Measurements from ENCODE around the gene ZNF853.
"Not testable (repeated sequence)": the region's sequence is repeated elsewhere in the genome, so short reads cannot be mapped to it uniquely, and the experiment has no call there.

ZNF853 gene

GRCh38 chr7:6614953-6615722, at the start of gene ZNF853:
TSS of gene ZNF853 (plus strand) at chr7:6615610. CDS start at chr7:6616175, 565 bp downstream.
- DNase-seq = no peak

GRCh38 chr7:6565655-6566054, 49.8 kb upstream of the ZNF853 start:
- DNase-seq = no peak

- no peak for DNase-seq
Observed at GRCh38 chr7:6567886-6568285, 47.5 kb upstream of the ZNF853 start.

- no peak for DNase-seq
Observed at GRCh38 chr7:6571160-6571779, 44.1 kb upstream of the ZNF853 start.

- DNase-seq = no peak
Observed at GRCh38 chr7:6575281-6576023, 40.0 kb upstream of the ZNF853 start.

GRCh38 chr7:6576024-6576866, 39.2 kb upstream of the ZNF853 start:
- DNase-seq = no peak

- not testable (repeated sequence) for DNase-seq
Observed at GRCh38 chr7:6576867-6577368, 38.5 kb upstream of the ZNF853 start.

- DNase-seq = peak; percentile 95
Observed at GRCh38 chr7:6577369-6578113, 37.9 kb upstream of the ZNF853 start, which contains the start of gene ZDHHC4. TSS of gene ZDHHC4 (plus strand) at chr7:6577454. CDS start at chr7:6580562, 3,108 bp downstream.

GRCh38 chr7:6578114-6579084, 37.0 kb upstream of the ZNF853 start:
- no peak for DNase-seq

GRCh38 chr7:6579446-6579845, 36.0 kb upstream of the ZNF853 start:
- DNase-seq = no peak

- DNase-seq = not testable (repeated sequence)
Observed at GRCh38 chr7:6585746-6586432, 29.5 kb upstream of the ZNF853 start.

- no peak for DNase-seq
Observed at GRCh38 chr7:6588566-6588965, 26.8 kb upstream of the ZNF853 start.

- no peak for DNase-seq
Observed at GRCh38 chr7:6589151-6589828, 26.1 kb upstream of the ZNF853 start.

GRCh38 chr7:6589829-6590644, 25.4 kb upstream of the ZNF853 start, which contains the start of gene INTS15:
TSS of gene INTS15 (plus strand) at chr7:6590021. CDS start at chr7:6590284, 263 bp downstream.
- DNase-seq = peak; percentile 94

GRCh38 chr7:6590645-6591110, 24.7 kb upstream of the ZNF853 start:
- no peak for DNase-seq

- no peak for DNase-seq
Observed at GRCh38 chr7:6600093-6600492, 15.3 kb upstream of the ZNF853 start.

GRCh38 chr7:6604458-6604857, 11.0 kb upstream of the ZNF853 start:
- no peak for DNase-seq

Data from activated effector memory CD4-positive, alpha-beta T cell treated with anti-CD3 and anti-CD28 coated beads, Interleukin-2, amount 50 U/mL, for 16 hours (primary cell).